ENCODE data around the gene SEMA6B.

SEMA6B gene

GRCh38 chr19:4579389-4579788, 19.9 kb upstream of the SEMA6B start:
- in situ Hi-C loops (cut with HindIII; ENCODE audit: low sequenced_read_pairs), result no loop called here
- H3K4me3 ChIP-seq (ENCODE audit: low read depth, low read length), result no peak overlapping the region
- DNase-seq (ENCODE audit: low read depth), result no peak
- TF ChIP-seq, protein P1, sequence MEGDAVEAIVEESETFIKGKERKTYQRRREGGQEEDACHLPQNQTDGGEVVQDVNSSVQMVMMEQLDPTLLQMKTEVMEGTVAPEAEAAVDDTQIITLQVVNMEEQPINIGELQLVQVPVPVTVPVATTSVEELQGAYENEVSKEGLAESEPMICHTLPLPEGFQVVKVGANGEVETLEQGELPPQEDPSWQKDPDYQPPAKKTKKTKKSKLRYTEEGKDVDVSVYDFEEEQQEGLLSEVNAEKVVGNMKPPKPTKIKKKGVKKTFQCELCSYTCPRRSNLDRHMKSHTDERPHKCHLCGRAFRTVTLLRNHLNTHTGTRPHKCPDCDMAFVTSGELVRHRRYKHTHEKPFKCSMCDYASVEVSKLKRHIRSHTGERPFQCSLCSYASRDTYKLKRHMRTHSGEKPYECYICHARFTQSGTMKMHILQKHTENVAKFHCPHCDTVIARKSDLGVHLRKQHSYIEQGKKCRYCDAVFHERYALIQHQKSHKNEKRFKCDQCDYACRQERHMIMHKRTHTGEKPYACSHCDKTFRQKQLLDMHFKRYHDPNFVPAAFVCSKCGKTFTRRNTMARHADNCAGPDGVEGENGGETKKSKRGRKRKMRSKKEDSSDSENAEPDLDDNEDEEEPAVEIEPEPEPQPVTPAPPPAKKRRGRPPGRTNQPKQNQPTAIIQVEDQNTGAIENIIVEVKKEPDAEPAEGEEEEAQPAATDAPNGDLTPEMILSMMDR (IDR thresholded peaks at IDR 0.05; ENCODE audit: low read depth, low read length, missing control alignments), result no peak

GRCh38 chr19:4578552-4579248, 19.2 kb upstream of the SEMA6B start:
- no peak overlapping the region for H3K4me3 ChIP-seq (ENCODE audit: low read depth, low read length)
- in situ Hi-C loops (cut with HindIII; ENCODE audit: low sequenced_read_pairs), result no loop called here
- TF ChIP-seq, protein P1 (IDR thresholded peaks at IDR 0.05; ENCODE audit: low read depth, low read length, missing control alignments), result no peak
- no peak for DNase-seq (ENCODE audit: low read depth)

DNA sequence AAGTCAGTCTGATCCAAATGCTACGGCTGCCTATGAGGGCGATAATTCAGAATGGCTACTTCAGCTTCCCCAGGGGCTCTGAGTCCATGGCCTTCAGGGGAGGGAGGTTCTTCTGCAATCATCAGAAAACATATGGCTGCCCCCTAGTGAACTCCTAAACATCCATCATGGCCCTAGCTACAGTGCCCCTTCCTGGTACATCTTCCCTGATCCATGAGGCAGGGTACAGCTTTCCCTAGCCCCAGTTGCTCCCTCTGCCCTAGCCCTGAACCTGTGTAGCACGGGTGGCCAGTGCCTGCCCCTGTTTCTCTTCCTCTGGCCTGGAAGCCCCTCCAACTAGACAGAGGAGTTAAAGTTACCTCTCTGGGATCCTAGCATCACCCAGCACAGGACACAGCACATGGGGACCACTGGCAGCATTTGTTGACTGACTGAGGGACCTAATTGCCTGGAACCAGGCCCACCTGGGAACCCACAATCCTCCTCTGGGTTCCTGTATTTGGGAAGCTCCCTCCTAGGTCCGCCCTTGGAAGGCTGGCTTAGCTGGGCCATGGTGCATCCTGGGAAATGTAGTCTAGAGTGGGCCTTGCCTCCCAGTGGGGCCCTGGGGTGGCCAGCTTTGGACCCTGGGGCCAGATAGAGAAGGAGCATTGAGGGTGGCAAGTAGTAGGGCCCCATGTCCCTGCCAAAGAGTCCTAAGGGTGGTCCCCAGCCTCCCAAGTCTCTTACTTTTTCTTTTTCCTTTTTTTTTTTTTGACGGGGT, 17.7 kb upstream of the SEMA6B start:
- no peak overlapping the region for H3K4me3 ChIP-seq (ENCODE audit: low read depth, low read length)
- TF ChIP-seq, protein P1 (IDR thresholded peaks at IDR 0.05; ENCODE audit: low read depth, low read length, missing control alignments), result no peak
- in situ Hi-C loops (cut with HindIII; ENCODE audit: low sequenced_read_pairs), result no loop called here
- DNase-seq (ENCODE audit: low read depth), result no peak

GRCh38 chr19:4576016-4576933, 16.8 kb upstream of the SEMA6B start:
- TF ChIP-seq, protein P1 (IDR thresholded peaks at IDR 0.05; ENCODE audit: low read depth, low read length, missing control alignments), result peak; percentile 81
- DNase-seq (ENCODE audit: low read depth), result no peak
- H3K4me3 ChIP-seq (ENCODE audit: low read depth, low read length), result no peak overlapping the region
- in situ Hi-C loops (cut with HindIII; ENCODE audit: low sequenced_read_pairs), result no loop called here

DNA sequence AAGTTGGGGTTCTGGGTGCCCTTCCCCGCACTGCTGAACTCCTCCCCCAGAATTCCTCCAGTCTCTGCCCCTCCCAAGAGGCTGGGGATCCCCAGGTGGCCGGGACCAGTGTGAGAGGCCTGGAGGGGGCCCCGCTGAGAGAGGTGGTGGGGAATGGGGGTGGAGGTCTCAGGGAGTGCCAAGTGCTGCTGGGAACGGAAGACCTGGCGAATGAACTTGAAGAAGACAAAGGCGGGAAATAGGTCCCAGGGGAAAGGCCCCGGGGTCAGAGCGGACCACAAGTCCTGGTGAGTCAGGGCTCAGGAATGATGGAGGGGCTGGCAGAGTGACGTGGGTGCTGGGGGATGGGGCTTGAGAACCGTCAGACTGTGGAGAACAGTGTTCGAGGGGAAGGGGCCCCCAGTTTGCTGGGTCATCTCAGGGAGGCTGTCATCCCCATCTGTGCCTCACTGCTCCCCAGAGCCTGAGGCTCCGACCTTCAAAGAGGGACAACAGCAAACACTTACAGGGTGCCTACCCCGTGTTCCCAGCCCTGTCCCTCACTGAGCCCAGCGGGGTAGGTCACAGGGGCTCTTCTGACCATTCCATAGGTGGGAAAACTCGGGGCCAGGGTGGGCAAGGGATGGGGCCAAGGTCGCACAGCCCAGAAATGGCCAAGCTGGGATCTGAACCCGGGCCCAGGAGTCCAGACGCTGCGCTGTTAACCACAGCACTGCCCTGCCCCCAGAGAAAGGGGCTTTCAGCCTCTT, 16.0 kb upstream of the SEMA6B start:
- peak; percentile 92 for DNase-seq (ENCODE audit: low read depth)
- TF ChIP-seq, protein P1 (IDR thresholded peaks at IDR 0.05; ENCODE audit: low read depth, low read length, missing control alignments), result no peak
- in situ Hi-C loops (cut with HindIII; ENCODE audit: low sequenced_read_pairs), result no loop called here
- H3K4me3 ChIP-seq (ENCODE audit: low read depth, low read length), result no peak overlapping the region

Measured in astrocyte of the cerebellum (primary cell).